ENCODE results near the gene RNF215. TPM values are rescaled to one million over a fixed set of nuclear protein-coding genes. Genes with fewer than 3 reads are reported as not detected.

The RNF215 gene
- total RNA-seq, 1 donor from 2014 or later: 32.5 TPM

DNA sequence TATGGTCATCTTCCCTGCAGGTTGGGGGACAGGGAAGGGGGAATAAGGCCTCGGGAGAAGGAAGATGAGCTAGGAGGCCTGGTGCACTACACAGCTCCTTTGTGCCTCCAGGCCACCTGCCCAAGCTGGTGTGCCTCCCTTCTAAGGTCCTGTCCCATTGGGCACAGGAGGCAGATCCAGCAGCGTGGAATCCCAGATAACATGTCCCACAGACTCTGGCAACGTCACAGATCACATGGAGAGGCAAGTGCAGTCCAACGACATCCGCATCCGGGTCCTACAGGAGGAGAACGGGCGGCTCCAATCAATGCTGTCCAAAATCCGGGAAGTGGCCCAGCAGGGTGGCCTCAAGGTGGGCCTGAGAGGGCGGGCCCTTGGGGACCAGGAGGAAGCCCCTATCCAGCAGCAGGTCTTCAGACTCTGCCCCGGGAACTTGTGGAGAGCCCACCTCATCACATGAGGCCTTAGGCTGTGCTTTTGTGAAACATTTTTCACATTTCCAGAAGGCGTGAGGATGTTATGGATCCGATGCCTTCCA is 11.8 kb downstream of the RNF215 start:
- Mint-ChIP-seq H3K9me3 (ENCODE audit: low read depth) (no peaks in the 10 kb centered on the region), H3K27me3 (no peaks in the 10 kb centered on the region), H3K4me1 (ENCODE audit: low read depth) (no peaks in the 10 kb centered on the region), H3K27ac (no peak overlapping the region), H3K36me3 (ENCODE audit: insufficient read depth) (peaks cover 4% of the 10 kb centered on the region), H3K4me3 (ENCODE audit: low read depth) (no peak overlapping the region)
- no peak for DNase-seq (ENCODE audit: low spot score, unreplicated experiment)
- TF ChIP-seq, protein P1, sequence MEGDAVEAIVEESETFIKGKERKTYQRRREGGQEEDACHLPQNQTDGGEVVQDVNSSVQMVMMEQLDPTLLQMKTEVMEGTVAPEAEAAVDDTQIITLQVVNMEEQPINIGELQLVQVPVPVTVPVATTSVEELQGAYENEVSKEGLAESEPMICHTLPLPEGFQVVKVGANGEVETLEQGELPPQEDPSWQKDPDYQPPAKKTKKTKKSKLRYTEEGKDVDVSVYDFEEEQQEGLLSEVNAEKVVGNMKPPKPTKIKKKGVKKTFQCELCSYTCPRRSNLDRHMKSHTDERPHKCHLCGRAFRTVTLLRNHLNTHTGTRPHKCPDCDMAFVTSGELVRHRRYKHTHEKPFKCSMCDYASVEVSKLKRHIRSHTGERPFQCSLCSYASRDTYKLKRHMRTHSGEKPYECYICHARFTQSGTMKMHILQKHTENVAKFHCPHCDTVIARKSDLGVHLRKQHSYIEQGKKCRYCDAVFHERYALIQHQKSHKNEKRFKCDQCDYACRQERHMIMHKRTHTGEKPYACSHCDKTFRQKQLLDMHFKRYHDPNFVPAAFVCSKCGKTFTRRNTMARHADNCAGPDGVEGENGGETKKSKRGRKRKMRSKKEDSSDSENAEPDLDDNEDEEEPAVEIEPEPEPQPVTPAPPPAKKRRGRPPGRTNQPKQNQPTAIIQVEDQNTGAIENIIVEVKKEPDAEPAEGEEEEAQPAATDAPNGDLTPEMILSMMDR (IDR thresholded peaks at IDR 0.05; ENCODE audit: unreplicated experiment): no peak

DNA sequence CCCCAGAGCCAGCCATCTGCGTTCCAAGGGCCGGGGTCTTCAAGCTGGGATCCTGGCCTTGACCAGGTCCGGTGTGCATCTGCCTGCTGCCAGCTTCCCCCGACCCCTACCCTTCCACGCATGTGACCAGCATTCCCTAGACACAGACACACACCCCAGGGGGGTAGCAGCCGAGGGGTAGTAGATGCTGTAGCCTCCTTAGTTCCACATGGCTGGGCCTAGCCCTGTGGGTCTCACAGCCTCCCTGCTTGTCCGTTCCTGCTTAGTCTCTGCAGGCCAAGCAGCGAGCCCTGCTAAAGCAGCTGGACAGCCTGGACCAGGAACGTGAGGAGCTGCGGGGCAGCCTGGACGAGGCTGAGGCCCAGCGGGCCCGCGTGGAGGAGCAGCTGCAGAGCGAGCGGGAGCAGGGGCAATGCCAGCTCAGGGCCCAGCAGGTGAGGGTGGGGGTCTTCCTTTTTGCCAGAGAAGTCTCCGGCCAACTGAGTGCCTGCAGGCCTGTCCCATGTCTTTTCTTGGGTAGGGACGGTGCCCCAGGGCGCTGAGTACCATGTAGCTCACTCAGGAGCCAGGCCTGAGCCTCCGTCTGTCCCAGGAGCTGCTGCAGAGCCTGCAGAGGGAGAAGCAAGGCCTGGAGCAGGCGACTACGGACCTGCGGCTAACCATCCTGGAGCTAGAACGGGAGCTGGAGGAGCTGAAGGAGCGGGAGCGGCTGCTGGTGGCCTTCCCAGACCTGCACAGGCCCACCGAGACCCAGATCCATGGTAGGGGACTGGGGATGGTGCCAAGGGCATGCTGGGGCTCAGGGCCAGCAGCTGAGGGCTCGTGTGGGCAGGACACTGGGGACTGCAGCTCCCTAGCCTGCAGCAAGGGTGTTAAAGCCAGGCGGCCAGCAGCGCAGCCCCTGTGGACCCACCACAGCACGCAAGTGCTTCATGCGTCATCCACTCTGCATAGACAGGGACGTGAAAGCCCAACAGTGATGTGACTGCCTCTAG is 13.6 kb downstream of the RNF215 start:
- Mint-ChIP-seq H3K4me3 (ENCODE audit: low read depth) (no peak overlapping the region), H3K4me1 (ENCODE audit: low read depth) (no peaks in the 10 kb centered on the region), H3K9me3 (ENCODE audit: low read depth) (no peaks in the 10 kb centered on the region), H3K36me3 (ENCODE audit: insufficient read depth) (peaks cover 3% of the 10 kb centered on the region), H3K27ac (no peak overlapping the region), H3K27me3 (no peaks in the 10 kb centered on the region)
- no peak for DNase-seq (ENCODE audit: low spot score, unreplicated experiment)
- TF ChIP-seq, protein P1 (IDR thresholded peaks at IDR 0.05; ENCODE audit: unreplicated experiment): no peak

DNA sequence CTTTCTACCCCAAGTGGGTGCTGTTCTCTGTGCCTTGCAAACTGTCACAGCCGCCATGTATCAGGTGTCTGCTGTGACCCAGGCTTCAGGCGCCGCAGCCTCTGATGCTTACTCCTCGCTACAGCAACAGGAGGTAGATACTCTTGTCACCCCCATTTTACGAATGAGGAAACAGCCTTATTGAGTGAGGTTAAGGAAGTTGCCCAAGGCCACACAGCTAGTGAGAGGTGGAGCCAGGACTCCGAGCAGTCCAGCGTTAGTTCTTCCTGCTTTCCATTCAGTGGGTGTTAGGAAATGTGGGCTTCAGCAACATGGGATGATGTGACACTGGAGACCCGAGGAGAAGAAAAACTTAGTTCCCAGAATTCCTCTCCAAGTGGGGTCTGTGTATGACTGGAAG is 14.3 kb downstream of the RNF215 start:
- no peak for DNase-seq (ENCODE audit: low spot score, unreplicated experiment)
- no peak overlapping the region for H3K4me3 Mint-ChIP-seq (ENCODE audit: low read depth)
- no peaks in the 10 kb centered on the region for H3K4me1 Mint-ChIP-seq (ENCODE audit: low read depth)
- H3K27me3 Mint-ChIP-seq: no peaks in the 10 kb centered on the region
- TF ChIP-seq, protein P1 (IDR thresholded peaks at IDR 0.05; ENCODE audit: unreplicated experiment): no peak
- no peak overlapping the region for H3K27ac Mint-ChIP-seq
- peaks cover 2% of the 10 kb centered on the region for H3K36me3 Mint-ChIP-seq (ENCODE audit: insufficient read depth)
- no peaks in the 10 kb centered on the region for H3K9me3 Mint-ChIP-seq (ENCODE audit: low read depth)

DNA sequence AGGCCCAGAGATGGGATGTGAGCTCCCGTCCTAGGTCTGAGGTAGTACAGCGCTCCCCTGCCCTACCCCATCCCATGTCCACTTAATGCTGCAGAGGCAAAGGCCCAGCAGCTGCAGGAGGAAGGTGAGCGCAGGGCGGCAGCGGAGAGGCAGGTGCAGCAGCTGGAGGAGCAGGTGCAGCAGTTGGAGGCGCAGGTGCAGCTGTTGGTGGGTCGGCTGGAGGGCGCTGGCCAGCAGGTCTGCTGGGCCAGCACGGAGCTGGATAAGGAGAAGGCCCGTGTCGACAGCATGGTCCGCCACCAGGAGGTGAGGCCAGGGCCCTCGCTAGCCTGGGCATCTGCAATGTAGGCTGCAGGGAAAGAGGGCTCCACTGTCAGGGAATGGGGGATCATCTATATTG is 15.2 kb downstream of the RNF215 start:
- no peaks in the 10 kb centered on the region for H3K4me1 Mint-ChIP-seq (ENCODE audit: low read depth)
- H3K9me3 Mint-ChIP-seq (ENCODE audit: low read depth): no peaks in the 10 kb centered on the region
- no peak overlapping the region for H3K27ac Mint-ChIP-seq
- peaks cover 2% of the 10 kb centered on the region for H3K36me3 Mint-ChIP-seq (ENCODE audit: insufficient read depth)
- TF ChIP-seq, protein P1 (IDR thresholded peaks at IDR 0.05; ENCODE audit: unreplicated experiment): no peak
- H3K4me3 Mint-ChIP-seq (ENCODE audit: low read depth): no peak overlapping the region
- DNase-seq (ENCODE audit: low spot score, unreplicated experiment): no peak
- H3K27me3 Mint-ChIP-seq: no peaks in the 10 kb centered on the region

DNA sequence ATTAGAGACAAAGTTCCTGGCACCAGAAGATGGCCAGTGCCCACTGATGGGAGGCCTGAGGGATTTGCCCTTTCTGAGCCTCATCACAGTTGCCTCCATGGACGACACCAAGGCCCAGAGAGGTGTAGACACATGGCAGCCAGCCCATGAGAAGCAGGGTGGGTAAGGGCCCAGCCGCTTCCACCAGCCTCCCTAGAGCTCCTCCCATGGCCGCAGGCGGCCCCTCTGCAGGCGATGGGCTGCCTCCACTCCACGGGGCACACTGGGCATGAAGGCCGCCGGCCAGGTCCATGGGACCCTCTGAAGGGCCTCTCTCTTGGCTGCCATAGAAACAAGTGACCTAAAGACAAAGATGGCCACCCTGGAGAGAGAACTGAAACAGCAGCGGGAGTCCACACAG is 15.9 kb downstream of the RNF215 start:
- H3K4me3 Mint-ChIP-seq (ENCODE audit: low read depth): no peak overlapping the region
- no peak overlapping the region for H3K27ac Mint-ChIP-seq
- peaks cover 4% of the 10 kb centered on the region for H3K36me3 Mint-ChIP-seq (ENCODE audit: insufficient read depth)
- H3K27me3 Mint-ChIP-seq: no peaks in the 10 kb centered on the region
- no peaks in the 10 kb centered on the region for H3K4me1 Mint-ChIP-seq (ENCODE audit: low read depth)
- no peaks in the 10 kb centered on the region for H3K9me3 Mint-ChIP-seq (ENCODE audit: low read depth)
- DNase-seq (ENCODE audit: low spot score, unreplicated experiment): no peak
- TF ChIP-seq, protein P1 (IDR thresholded peaks at IDR 0.05; ENCODE audit: unreplicated experiment): no peak
